ENCODE data around the gene AFAP1. TPM values are rescaled to one million over a fixed set of nuclear protein-coding genes. Genes with fewer than 3 reads are reported as not detected.
A peak's percentile ranks its signal among the peaks of the same experiment; 100 is the strongest.

The AFAP1 gene
- polyA plus RNA-seq, 1 experiment: 48.5 TPM

DNA sequence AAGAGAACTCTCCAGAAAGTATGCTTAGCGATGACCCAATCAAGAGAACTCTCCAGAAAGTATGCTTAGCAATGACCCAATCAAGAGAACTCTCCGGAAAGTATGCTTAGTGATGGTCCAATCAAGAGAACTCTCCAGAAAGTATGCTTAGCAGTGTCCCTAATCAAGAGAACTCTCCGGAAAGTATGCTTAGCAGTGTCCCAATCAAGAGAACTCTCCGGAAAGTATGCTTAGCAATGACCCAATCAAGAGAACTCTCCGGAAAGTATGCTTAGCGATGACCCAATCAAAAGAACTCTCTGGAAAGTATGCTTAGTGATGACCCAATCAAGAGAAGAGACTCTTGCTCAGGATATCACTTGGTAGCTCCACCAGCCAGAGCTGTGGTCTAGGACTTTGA is 92.5 kb downstream of the AFAP1 start:
- CTCF ChIA-PET: no interaction called here
- no peaks in the 10 kb centered on the region for H3K27me3 ChIP-seq (ENCODE audit: control insufficient read depth, insufficient read depth, low read length)
- DNase-seq (ENCODE audit: low read depth): no peak
- TF ChIP-seq CTCF (IDR thresholded peaks at IDR 0.05; ENCODE audit: insufficient read depth, low read depth, low read length): no peak
- H3K4me3 ChIP-seq (ENCODE audit: low read depth, low read length): no peak overlapping the region
- H3K36me3 ChIP-seq (ENCODE audit: control insufficient read depth, insufficient read depth, low read length): peaks cover 18% of the 10 kb centered on the region
- POLR2A ChIA-PET: no interaction called here

GRCh38 chr4:7845493-7846128 is 94.0 kb downstream of the AFAP1 start:
- POLR2A ChIA-PET: no interaction called here
- H3K4me3 ChIP-seq (ENCODE audit: low read depth, low read length): no peak overlapping the region
- TF ChIP-seq CTCF (IDR thresholded peaks at IDR 0.05; ENCODE audit: insufficient read depth, low read depth, low read length): no peak
- CTCF ChIA-PET: interaction anchor here (0.8 to 2.7 kb wide), 5 partner anchors 14 to 142 kb away, joined by 3 to 10 read pairs (median 5); no protein-coding TSS in a partner anchor
- no peaks in the 10 kb centered on the region for H3K27me3 ChIP-seq (ENCODE audit: control insufficient read depth, insufficient read depth, low read length)
- DNase-seq (ENCODE audit: low read depth): no peak
- peaks cover 15% of the 10 kb centered on the region for H3K36me3 ChIP-seq (ENCODE audit: control insufficient read depth, insufficient read depth, low read length)

- TF ChIP-seq CTCF (IDR thresholded peaks at IDR 0.05; ENCODE audit: insufficient read depth, low read depth, low read length): no peak
- H3K36me3 ChIP-seq (ENCODE audit: control insufficient read depth, insufficient read depth, low read length): peaks cover 13% of the 10 kb centered on the region
- ChIA-PET POLR2A (interaction anchor here (0.8 kb wide), 1 partner anchor 16 kb away, joined by 4 read pairs; no protein-coding TSS in a partner anchor), CTCF (interaction anchor here (0.6 to 2.7 kb wide), 12 partner anchors 10 to 143 kb away, joined by 3 to 13 read pairs (median 4); no protein-coding TSS in a partner anchor)
- DNase-seq (ENCODE audit: low read depth): peak; percentile 85
- no peak overlapping the region for H3K4me3 ChIP-seq (ENCODE audit: low read depth, low read length)
- H3K27me3 ChIP-seq (ENCODE audit: control insufficient read depth, insufficient read depth, low read length): no peaks in the 10 kb centered on the region
Measured at GRCh38 chr4:7844594-7844991, 95.1 kb downstream of the AFAP1 start.

DNA sequence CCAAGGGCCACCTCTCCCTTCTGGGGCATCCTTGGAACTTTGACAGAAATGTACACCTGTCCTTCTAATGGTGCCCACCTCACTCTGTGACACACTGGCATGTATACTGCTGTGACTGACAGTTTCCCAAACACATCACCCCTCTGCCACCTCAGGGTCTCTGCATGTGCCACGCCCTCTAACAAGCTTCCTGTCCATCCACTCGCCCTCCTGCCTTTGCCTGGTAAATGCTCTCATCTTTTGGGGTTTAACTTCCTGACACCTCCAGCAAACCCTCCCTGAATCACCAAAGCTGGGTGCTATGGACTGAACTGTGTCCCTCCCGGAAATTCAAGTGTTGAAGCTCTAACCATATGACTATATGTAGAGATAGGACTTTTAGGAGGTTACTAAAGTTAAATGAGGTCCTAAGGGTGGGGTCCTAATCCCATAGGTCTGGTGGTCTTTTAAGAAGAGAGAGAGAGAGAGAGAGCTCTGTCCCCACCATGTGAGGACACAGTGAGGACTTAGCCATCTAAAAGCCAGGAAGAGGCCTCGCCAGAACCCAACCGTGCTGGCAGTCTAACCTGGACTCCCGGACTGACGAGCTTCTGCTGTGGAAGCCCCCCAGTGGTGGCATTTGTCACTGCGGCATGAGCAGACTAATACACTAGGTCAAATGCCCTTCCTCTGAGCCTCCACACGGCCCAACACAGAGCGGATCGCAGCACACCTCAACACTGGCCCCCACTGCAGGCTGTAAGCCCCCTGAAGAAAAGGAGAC is 95.6 kb downstream of the AFAP1 start:
- Histone ChIP-seq H3K27me3 (ENCODE audit: control insufficient read depth, insufficient read depth, low read length) (no peaks in the 10 kb centered on the region), H3K36me3 (ENCODE audit: control insufficient read depth, insufficient read depth, low read length) (peaks cover 10% of the 10 kb centered on the region), H3K4me3 (ENCODE audit: low read depth, low read length) (no peak overlapping the region)
- peak; percentile 62 for TF ChIP-seq CTCF (IDR thresholded peaks at IDR 0.05; ENCODE audit: insufficient read depth, low read depth, low read length)
- no peak for DNase-seq (ENCODE audit: low read depth)
- ChIA-PET CTCF (interaction anchor here (0.7 to 2.7 kb wide), 14 partner anchors 10 to 143 kb away, joined by 3 to 13 read pairs (median 4); no protein-coding TSS in a partner anchor), POLR2A (interaction anchor here (0.8 kb wide), 1 partner anchor 16 kb away, joined by 4 read pairs; no protein-coding TSS in a partner anchor)

All from BJ (cell line).